Neutrophil (primary cell): ENCODE data around the gene NEDD4L.

Experiments used
- H3K27ac ChIP-seq: fragments of 200-600 bp; sonication (generic); 2 replicates; pipeline ENCODE4 v1.5.1; 2016; ENCODE audit warnings: mild to moderate bottlenecking, moderate library complexity
- H3K27me3 ChIP-seq: fragments of 200-600 bp; sonication (generic); 2 replicates; pipeline ENCODE4 v1.6.0; 2016; ENCODE audit warnings: mild to moderate bottlenecking
- H3K36me3 ChIP-seq: fragments of 200-600 bp; sonication (generic); 2 replicates; pipeline ENCODE4 v1.5.1; 2017
- H3K4me1 ChIP-seq, 2 experiments: fragments of 200-600 bp in 1 of 2; sonication (generic) in 1 of 2; 1 replicate in 1 of 2; 2 replicates in 1 of 2; pipeline versions ENCODE4 v1.5.1 to v1.6.1; 2013 to 2016; ENCODE audit warnings: low read depth in 1 of 2, low read length in 1 of 2, mild to moderate bottlenecking in 1 of 2, moderate library complexity in 1 of 2; ENCODE audit not compliant: control insufficient read depth in 1 of 2, insufficient read depth in 1 of 2
- H3K4me3 ChIP-seq, 2 experiments: fragments of 200-600 bp in 1 of 2; sonication (generic) in 1 of 2; 1 replicate in 1 of 2; 2 replicates in 1 of 2; pipeline ENCODE4 v1.5.1; 2013 to 2016; ENCODE audit warnings: low read depth in 1 of 2, low read length in 1 of 2, mild to moderate bottlenecking in 1 of 2, moderate library complexity in 1 of 2
- H3K9me3 ChIP-seq: fragments of 200-600 bp; sonication (generic); 2 replicates; pipeline ENCODE4 v1.5.1; 2016
- TF ChIP-seq, protein P1 (sequence below): fragments of 200-600 bp; sonication (generic); IDR thresholded peaks from 2 replicates; pipeline ENCODE4 v1.5.1; 2016; ENCODE audit warnings: antibody characterized with exemption

Gene NEDD4L

DNA sequence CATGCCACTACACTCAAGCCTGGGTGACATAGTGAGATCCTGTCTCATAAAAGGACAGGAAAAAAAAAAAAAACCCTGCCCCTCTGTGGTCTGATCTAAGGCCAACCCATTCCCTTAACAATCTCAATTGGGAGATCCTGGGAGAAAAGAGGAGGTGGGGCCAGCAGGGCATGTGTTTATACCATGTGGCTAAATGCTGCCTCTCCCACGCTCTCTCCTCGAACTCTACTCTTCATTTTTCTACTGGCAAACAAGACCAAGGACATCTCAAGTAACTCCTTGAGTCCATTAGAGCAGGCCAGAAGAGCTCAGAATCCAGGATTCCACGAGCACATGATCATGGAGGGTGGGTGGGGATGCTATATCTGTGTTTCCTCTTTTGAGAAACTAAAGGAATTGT, 16.7 kb upstream of the NEDD4L start:
- Histone ChIP-seq H3K4me1 (no peaks in the 10 kb centered on the region), H3K27me3 (peaks cover 11% of the 10 kb centered on the region), H3K27ac (no peak overlapping the region), H3K9me3 (no peaks in the 10 kb centered on the region), H3K36me3 (no peaks in the 10 kb centered on the region), H3K4me3 (no peak overlapping the region)
- TF ChIP-seq, protein P1, sequence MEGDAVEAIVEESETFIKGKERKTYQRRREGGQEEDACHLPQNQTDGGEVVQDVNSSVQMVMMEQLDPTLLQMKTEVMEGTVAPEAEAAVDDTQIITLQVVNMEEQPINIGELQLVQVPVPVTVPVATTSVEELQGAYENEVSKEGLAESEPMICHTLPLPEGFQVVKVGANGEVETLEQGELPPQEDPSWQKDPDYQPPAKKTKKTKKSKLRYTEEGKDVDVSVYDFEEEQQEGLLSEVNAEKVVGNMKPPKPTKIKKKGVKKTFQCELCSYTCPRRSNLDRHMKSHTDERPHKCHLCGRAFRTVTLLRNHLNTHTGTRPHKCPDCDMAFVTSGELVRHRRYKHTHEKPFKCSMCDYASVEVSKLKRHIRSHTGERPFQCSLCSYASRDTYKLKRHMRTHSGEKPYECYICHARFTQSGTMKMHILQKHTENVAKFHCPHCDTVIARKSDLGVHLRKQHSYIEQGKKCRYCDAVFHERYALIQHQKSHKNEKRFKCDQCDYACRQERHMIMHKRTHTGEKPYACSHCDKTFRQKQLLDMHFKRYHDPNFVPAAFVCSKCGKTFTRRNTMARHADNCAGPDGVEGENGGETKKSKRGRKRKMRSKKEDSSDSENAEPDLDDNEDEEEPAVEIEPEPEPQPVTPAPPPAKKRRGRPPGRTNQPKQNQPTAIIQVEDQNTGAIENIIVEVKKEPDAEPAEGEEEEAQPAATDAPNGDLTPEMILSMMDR = no peak

DNA sequence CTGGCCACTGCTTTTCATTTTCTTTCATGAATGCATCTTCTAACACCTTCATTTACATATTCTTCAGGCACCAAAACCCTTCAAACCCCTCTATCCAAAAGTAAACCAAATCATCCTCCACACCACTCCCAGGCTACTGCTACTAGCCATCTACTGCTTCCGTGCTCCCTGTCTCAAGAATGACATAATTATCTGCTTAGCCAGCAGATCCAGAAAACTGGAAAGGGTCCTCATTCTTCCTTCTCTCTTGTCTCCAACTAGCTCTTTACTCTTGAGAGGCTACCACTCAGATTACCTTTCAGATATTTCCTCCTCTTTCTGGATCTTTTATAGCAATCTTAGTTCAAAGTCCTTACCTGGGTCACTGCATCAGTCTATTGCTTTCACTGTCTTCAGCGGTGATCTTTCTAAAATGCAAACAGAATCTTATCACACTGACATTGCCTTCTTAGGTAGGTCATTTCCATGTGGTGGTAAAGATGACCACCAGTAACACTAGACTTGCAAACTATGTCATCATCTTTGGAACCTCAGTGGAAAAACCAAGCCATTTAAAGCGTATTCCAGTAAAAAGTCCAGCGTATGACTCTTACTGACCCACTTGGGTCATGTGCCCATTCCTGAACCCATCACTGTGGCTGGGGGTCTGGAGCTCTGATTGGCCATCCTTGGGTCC, 15.8 kb upstream of the NEDD4L start:
- Histone ChIP-seq H3K36me3 (no peaks in the 10 kb centered on the region), H3K27ac (no peak overlapping the region), H3K27me3 (peaks cover 17% of the 10 kb centered on the region), H3K9me3 (no peaks in the 10 kb centered on the region), H3K4me3 (no peak overlapping the region), H3K4me1 (no peaks in the 10 kb centered on the region)
- TF ChIP-seq, protein P1 = no peak

DNA sequence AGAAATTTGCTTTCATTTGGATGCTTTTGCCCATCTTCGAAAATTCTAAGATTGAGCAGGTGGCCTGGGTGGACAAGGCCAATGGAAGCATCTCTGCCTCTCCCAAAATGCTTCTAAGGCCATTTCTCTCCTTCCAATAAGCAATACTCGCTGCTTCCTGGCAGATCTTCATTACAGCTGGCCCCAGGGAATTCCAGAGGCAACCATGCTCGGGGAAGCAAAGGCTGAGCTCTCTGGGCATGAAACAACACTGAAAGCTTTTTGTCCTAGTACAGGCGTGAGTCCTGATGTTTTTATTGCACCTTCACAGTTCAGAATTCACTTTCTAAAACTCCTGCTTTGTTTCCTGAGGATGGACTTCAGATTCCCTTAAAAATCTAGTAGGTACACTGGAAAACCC, 11.8 kb upstream of the NEDD4L start:
- Histone ChIP-seq H3K4me3 (no peak overlapping the region), H3K27ac (no peak overlapping the region), H3K27me3 (peaks cover 36% of the 10 kb centered on the region), H3K36me3 (no peaks in the 10 kb centered on the region), H3K9me3 (no peaks in the 10 kb centered on the region), H3K4me1 (no peaks in the 10 kb centered on the region)
- TF ChIP-seq, protein P1 = no peak

DNA sequence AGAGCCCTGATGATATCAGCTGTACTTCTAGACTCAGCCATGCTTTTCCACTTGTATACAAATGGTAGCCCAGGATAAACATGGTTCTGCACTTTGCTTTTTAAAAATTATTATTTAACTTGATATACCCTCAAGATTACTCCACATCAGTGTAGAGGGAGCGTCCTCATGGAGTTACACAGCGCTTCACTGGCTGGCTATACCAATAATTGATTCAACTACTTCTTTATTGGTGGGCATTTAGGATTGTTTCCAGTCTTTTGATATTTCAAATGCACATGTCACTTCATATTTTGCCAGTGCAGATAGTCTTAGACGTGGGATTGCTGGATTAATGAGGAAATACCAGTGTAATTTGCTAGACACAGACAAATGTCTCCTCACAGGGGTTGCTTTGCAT, 10.8 kb upstream of the NEDD4L start:
- H3K36me3 ChIP-seq = no peaks in the 10 kb centered on the region
- H3K4me3 ChIP-seq = no peak overlapping the region
- no peaks in the 10 kb centered on the region for H3K9me3 ChIP-seq
- peaks cover 39% of the 10 kb centered on the region for H3K27me3 ChIP-seq
- no peak overlapping the region for H3K27ac ChIP-seq
- TF ChIP-seq, protein P1 = no peak
- no peaks in the 10 kb centered on the region for H3K4me1 ChIP-seq

DNA sequence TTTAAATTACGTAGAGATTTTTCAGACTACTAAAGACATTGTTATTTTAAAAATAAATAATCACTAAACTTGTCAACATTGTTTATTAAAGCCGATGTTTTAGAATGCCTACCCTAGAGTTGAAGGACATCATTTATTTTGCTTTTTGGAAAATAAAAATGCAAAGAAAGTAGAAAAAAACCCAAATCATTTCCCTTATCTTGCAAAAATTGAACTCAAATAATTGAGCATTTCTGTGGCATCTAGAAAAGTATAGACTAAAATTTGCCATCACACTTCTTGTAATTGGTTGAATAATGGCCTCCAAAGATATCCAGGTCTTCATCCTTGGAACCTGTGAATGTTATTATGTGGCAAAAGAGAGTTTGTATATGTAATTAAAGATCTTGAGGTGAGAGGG, 9.7 kb upstream of the NEDD4L start:
- Histone ChIP-seq H3K27ac (no peak overlapping the region), H3K27me3 (peaks cover 39% of the 10 kb centered on the region), H3K4me3 (no peak overlapping the region), H3K4me1 (no peaks in the 10 kb centered on the region), H3K9me3 (no peaks in the 10 kb centered on the region), H3K36me3 (no peaks in the 10 kb centered on the region)
- TF ChIP-seq, protein P1 = no peak
